ENCODE results near the gene CLCN7.

CLCN7 gene

GRCh38 chr16:1502092-1503004, 27.5 kb upstream of the CLCN7 start:
- DNase-seq = no peak

GRCh38 chr16:1501630-1502029, 26.8 kb upstream of the CLCN7 start:
- no peak for DNase-seq

GRCh38 chr16:1500465-1501150, 25.8 kb upstream of the CLCN7 start:
- DNase-seq = no peak

GRCh38 chr16:1499756-1500464, 25.1 kb upstream of the CLCN7 start:
- DNase-seq = no peak

GRCh38 chr16:1498899-1499676, 24.3 kb upstream of the CLCN7 start:
- DNase-seq = no peak

- no peak for DNase-seq
Observed at GRCh38 chr16:1497014-1497598, 22.3 kb upstream of the CLCN7 start.

GRCh38 chr16:1496464-1496863, 21.6 kb upstream of the CLCN7 start:
- DNase-seq = no peak

- no peak for DNase-seq
Observed at GRCh38 chr16:1495889-1496262, 21.0 kb upstream of the CLCN7 start.

- DNase-seq = no peak
Observed at GRCh38 chr16:1495211-1495888, 20.5 kb upstream of the CLCN7 start.

- no peak for DNase-seq
Observed at GRCh38 chr16:1494711-1495110, 19.9 kb upstream of the CLCN7 start.

GRCh38 chr16:1494129-1494640, 19.4 kb upstream of the CLCN7 start:
- peak; percentile 9 for DNase-seq

- DNase-seq = no peak
Observed at GRCh38 chr16:1493746-1494094, 18.9 kb upstream of the CLCN7 start.

- peak; percentile 71 for DNase-seq
Observed at GRCh38 chr16:1492923-1493745, 18.3 kb upstream of the CLCN7 start, which contains the start of gene TELO2. Gene TELO2, plus strand, starts transcription at chr16:1493360. Its CDS starts 922 bp downstream, at chr16:1494282.

- DNase-seq = no peak
Observed at GRCh38 chr16:1492082-1492922, 17.5 kb upstream of the CLCN7 start.

- DNase-seq = no peak
Observed at GRCh38 chr16:1491327-1491726, 16.5 kb upstream of the CLCN7 start.

- no peak for DNase-seq
Observed at GRCh38 chr16:1489077-1489476, 14.2 kb upstream of the CLCN7 start.

GRCh38 chr16:1488619-1489018, 13.8 kb upstream of the CLCN7 start, which contains the start of gene PTX4:
Gene PTX4, minus strand, starts transcription at chr16:1488944. Its CDS starts 35 bp downstream, at chr16:1488909.
- DNase-seq = no peak

GRCh38 chr16:1488054-1488601, 13.3 kb upstream of the CLCN7 start:
- DNase-seq = no peak

- no peak for DNase-seq
Observed at GRCh38 chr16:1487395-1488053, 12.7 kb upstream of the CLCN7 start.
